ENCODE results near the gene ADCY7. TPM values are rescaled to one million over a fixed set of nuclear protein-coding genes. Genes with fewer than 3 reads are reported as not detected.

The ADCY7 gene
- total and polyA plus RNA-seq, 4 donors, result 20.9 to 105 (median 38.5) TPM

- peaks cover 0 to 32% (median 0%) of the 10 kb centered on the region in 4 donors for H3K36me3 ChIP-seq (ENCODE audit: control insufficient read depth in 4 of 4, insufficient read depth in 4 of 4, low read length in 4 of 4)
- no peaks in the 10 kb centered on the region for H3K27me3 ChIP-seq (ENCODE audit: control insufficient read depth in 3 of 3, insufficient read depth in 3 of 3, low read length in 2 of 3)
- no peak for ATAC-seq (ENCODE audit: insufficient read depth, low FRiP score)
- 91 to 97% methylated on average over 22 to 25 of the region's 25 CpGs for WGBS, 2 donors
- H3K9me3 ChIP-seq (ENCODE audit: control insufficient read depth in 4 of 4, insufficient read depth in 3 of 4, low read length in 3 of 4), result no peaks in the 10 kb centered on the region
- H3K4me1 ChIP-seq (ENCODE audit: control insufficient read depth in 5 of 5, insufficient read depth in 5 of 5, low read length in 5 of 5), result peaks cover 0 to 18% (median 3%) of the 10 kb centered on the region in 5 donors
- no peak for TF ChIP-seq CTCF (IDR thresholded peaks at IDR 0.05; ENCODE audit: control extremely low read depth, extremely low read depth)
- H3K9ac ChIP-seq (ENCODE audit: insufficient read depth in 1 of 2, low read length in 2 of 2), result no peak overlapping the region
- no peak for DNase-seq
- no peak overlapping the region for H3K4me3 ChIP-seq
- H3K27ac ChIP-seq (ENCODE audit: low read depth in 1 of 2, low read length in 1 of 2), result peak overlapping the region in 1 of 2 donors; percentile 41
Observed at GRCh38 chr16:50304467-50305440, 38.4 kb downstream of the ADCY7 start.

GRCh38 chr16:50305441-50306061, 39.2 kb downstream of the ADCY7 start:
- H3K36me3 ChIP-seq (ENCODE audit: control insufficient read depth in 4 of 4, insufficient read depth in 4 of 4, low read length in 4 of 4), result peaks cover 0 to 29% (median 0%) of the 10 kb centered on the region in 4 donors
- WGBS, 2 donors, result 92 to 95% methylated on average over 21 of the region's 21 CpGs
- H3K4me3 ChIP-seq, result no peak overlapping the region
- no peak for TF ChIP-seq CTCF (IDR thresholded peaks at IDR 0.05; ENCODE audit: control extremely low read depth, extremely low read depth)
- H3K27ac ChIP-seq (ENCODE audit: low read depth in 1 of 2, low read length in 1 of 2), result no peak overlapping the region
- no peaks in the 10 kb centered on the region for H3K9me3 ChIP-seq (ENCODE audit: control insufficient read depth in 4 of 4, insufficient read depth in 3 of 4, low read length in 3 of 4)
- H3K27me3 ChIP-seq (ENCODE audit: control insufficient read depth in 3 of 3, insufficient read depth in 3 of 3, low read length in 2 of 3), result no peaks in the 10 kb centered on the region
- peaks cover 0 to 18% (median 3%) of the 10 kb centered on the region in 5 donors for H3K4me1 ChIP-seq (ENCODE audit: control insufficient read depth in 5 of 5, insufficient read depth in 5 of 5, low read length in 5 of 5)
- H3K9ac ChIP-seq (ENCODE audit: insufficient read depth in 1 of 2, low read length in 2 of 2), result no peak overlapping the region
- ATAC-seq (ENCODE audit: insufficient read depth, low FRiP score) (no peak), DNase-seq (no peak)

DNA sequence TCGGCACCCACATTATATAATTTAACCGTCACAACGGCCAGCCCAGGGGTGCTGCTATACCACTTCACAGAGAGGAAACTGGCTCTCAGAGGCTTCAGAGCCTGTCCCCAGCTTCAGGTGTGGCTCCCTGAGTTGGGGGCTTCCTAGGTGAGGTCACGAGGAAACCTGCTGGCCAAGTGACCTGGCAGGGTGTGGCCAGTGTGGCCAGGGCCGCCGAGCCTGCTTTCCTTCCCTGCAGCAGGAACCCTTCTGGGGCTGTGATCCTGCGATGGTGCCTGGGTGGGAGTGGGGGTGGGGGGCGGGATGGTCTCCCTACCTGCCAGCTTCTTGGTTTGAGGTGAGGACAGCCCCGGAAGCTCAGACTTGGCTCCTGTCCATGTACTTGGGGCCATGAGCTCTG, 39.9 kb downstream of the ADCY7 start:
- no peak for TF ChIP-seq CTCF (IDR thresholded peaks at IDR 0.05; ENCODE audit: control extremely low read depth, extremely low read depth)
- DNase-seq (no peak), ATAC-seq (ENCODE audit: insufficient read depth, low FRiP score) (no peak)
- no peak overlapping the region for H3K27ac ChIP-seq (ENCODE audit: low read depth in 1 of 2, low read length in 1 of 2)
- peaks cover 0 to 18% (median 3%) of the 10 kb centered on the region in 5 donors for H3K4me1 ChIP-seq (ENCODE audit: control insufficient read depth in 5 of 5, insufficient read depth in 5 of 5, low read length in 5 of 5)
- H3K27me3 ChIP-seq (ENCODE audit: control insufficient read depth in 3 of 3, insufficient read depth in 3 of 3, low read length in 2 of 3), result no peaks in the 10 kb centered on the region
- no peaks in the 10 kb centered on the region for H3K9me3 ChIP-seq (ENCODE audit: control insufficient read depth in 4 of 4, insufficient read depth in 3 of 4, low read length in 3 of 4)
- peaks cover 0 to 29% (median 0%) of the 10 kb centered on the region in 4 donors for H3K36me3 ChIP-seq (ENCODE audit: control insufficient read depth in 4 of 4, insufficient read depth in 4 of 4, low read length in 4 of 4)
- H3K9ac ChIP-seq (ENCODE audit: insufficient read depth in 1 of 2, low read length in 2 of 2), result no peak overlapping the region
- H3K4me3 ChIP-seq, result no peak overlapping the region
- WGBS, 2 donors, result 82 to 86% methylated on average over 9 of the region's 9 CpGs

Data from lung (tissue), 12 donors.